ENCODE data around the gene KRT39.

GRCh38 chr17:40942553-40942952, 24.2 kb downstream of the KRT39 start:
- TF ChIP-seq CTCF (IDR thresholded peaks at IDR 0.05) (no peak), ZFX (IDR thresholded peaks at IDR 0.05; ENCODE audit: borderline replicate concordance) (no peak)

Measured in 22Rv1 (cell line).